Kidney tubule cell (primary cell): Measurements from ENCODE around the gene ENO1.
A peak's percentile ranks its signal among the peaks of the same experiment; 100 is the strongest.

Experiments
- DNase-seq: peaks from one replicate; pipeline ENCODE4 v3.0.0-alpha.2; 2018; ENCODE audit warnings: low spot score

The ENO1 gene

GRCh38 chr1:8870616-8871538 is 7.6 kb downstream of the ENO1 start:
- peak; percentile 87 for DNase-seq

GRCh38 chr1:8870103-8870502 is 8.4 kb downstream of the ENO1 start:
- DNase-seq: peak; percentile 65

DNA sequence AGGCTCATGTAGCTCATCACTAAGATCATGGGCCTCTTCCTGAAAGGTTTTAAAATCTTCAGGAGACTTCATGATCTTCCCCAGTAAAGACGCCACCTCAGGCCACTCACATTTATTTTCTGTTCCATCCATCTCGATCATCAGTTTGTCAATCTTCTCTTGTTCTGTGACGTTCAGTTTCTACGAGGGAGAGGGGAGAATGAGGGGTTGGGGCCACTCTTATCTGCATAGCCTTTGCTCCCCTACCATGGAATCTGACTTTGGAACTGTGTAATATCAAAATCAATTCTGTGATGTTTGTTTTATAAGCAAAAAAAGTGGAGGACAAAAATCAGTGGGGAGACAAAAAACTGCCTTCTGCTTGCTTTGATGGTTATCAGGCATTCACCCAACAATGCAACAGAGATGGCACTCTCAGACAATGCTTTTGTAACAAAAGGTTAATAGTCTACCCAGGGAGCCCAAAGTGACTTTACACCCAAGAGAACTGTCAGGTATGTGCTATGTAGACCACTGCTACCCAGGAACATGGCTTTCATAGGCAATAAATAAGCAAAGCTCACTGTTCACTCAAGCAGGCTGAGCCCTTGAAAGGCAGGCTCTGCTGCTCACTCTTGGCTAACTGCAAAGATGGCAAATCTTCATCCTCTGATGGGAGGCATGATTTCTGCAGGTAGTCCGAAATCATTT is 10.5 kb downstream of the ENO1 start:
- no peak for DNase-seq

GRCh38 chr1:8866792-8867415 is 11.6 kb downstream of the ENO1 start:
- DNase-seq: peak; percentile 11

DNA sequence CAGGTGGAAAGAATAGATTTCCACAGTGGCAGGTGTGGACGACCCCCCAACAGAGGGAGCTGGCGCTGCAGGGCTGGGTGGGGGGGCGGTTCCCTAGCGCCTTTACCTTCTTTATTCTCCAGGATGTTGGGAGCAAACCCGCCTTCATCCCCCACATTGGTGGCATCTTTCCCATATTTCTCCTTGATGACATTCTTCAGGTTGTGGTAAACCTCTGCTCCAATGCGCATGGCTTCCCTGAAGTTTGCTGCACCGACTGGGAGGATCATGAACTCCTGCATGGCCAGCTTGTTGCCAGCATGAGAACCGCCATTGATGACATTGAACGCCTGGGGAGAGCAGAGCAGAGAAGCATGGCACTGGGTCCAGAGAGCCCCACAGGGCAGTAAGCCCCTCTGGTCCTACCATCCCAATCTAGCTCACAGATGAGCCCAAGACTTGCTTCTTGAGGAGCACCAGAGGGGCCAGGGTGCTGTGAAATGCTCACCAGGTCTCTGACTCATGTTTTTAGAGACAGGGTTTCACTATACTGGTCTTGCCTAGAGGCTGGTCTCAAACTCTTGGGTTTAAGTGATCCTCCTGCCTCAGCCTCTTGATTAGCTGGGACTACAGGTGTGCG is 12.2 kb downstream of the ENO1 start:
- no peak for DNase-seq

- no peak for DNase-seq
Observed at GRCh38 chr1:8864713-8865344, 13.7 kb downstream of the ENO1 start.

GRCh38 chr1:8863794-8864233 is 14.7 kb downstream of the ENO1 start:
- no peak for DNase-seq

GRCh38 chr1:8863138-8863537 is 15.3 kb downstream of the ENO1 start:
- no peak for DNase-seq

GRCh38 chr1:8862528-8862927 is 16.0 kb downstream of the ENO1 start:
- no peak for DNase-seq

DNA sequence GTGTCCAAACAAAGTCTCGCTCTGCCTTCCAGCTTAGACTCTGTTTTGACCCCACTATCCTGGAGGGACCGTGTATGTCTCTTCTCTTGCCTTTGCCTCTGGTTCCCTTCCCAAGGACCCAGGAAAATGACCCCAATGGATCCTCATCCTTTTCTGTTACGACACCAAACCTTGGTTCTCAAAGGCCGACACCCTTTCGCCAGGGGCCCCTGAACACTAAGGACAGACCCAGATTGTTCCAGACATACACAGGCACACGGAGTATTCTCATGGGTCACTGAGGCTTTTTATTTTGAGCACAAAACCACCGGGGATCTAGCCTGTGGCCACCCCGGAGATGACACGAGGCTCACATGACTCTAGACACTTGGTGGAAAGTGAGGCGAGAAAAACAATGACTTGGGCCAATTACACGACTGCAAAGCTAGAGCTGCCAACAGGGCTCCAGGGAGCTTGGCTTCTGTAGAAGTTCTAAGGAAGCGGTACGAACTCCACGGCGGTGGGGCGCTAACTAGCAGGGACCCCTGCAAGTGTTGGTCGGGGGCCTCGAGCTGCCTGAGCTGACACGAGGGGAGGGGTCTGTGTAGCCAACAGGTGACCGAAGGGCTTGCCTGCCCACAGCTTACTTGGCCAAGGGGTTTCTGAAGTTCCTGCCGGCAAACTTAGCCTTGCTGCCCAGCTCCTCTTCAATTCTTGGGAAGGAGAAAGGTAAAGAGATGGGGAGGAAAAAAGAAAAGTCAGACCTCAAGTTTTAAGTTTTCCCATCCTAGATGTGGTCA is 17.6 kb downstream of the ENO1 start:
- DNase-seq: no peak

DNA sequence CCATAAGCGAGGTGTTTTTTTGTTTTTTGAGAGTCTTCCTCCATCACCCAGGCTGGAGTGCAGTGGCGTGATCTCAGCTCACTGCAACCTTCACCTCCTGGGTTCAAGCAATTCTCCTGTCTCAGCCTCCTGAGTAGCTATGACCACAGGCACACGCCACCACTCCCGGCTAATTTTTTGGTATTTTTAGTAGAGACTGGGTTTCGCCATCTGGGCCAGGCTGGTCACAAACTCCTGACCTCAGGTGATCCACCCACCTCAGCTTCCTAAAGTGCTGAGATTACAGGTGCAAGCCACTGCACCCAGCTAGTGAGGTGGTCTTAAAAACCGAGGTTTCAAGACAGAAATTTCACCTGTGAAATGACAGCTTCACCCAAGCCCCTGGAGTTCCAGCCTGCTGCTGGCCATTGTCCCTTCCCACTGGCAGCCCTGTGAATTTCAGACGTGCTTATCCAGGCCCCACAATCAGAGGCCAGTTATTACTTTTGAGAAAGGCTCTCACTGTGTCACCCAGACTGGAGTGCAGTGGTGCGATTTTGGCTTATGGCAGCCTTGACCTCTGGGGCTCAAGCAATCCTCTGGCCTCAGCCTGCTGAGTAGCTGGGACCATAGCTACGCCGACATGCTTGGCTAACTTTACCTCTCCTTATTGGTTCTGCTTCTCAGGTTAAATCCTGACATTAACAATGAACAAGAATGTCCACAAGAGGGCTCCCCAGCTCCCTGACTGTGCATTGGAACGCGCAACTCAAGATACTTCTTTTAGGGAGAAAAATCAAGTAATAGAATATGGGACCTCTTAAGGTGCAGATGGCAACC is 19.4 kb downstream of the ENO1 start:
- DNase-seq: peak; percentile 84

DNA sequence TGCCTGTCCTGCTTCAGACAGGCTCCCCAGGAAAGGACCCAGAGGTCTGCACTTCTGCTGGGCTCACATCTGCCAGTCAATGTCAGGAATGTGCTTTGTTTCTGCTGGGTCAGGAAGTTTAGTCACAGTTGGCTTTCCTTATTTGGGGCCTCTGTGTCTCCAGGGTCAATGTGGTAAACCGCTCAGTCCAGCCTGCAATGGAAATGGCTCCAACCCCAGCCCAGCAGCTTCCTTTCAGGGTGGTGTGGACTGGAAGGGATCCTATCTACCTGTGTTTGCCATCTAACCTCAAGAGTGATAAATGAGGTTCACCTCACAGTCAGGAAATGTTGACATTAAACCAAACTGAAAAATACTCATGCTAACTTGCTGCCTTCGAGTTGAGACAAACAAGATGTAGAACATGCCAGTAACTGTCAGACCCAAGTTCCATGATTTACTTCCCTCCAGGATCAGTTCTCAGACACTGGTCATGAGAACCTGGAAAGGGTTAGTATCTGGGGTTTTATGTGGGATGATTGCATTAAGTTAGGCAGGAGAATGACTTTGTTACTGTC is 20.3 kb downstream of the ENO1 start:
- DNase-seq: peak; percentile 84

- DNase-seq: no peak
Observed at GRCh38 chr1:8856689-8857412, 21.6 kb downstream of the ENO1 start.

GRCh38 chr1:8854240-8854639 is 24.2 kb downstream of the ENO1 start:
- no peak for DNase-seq

GRCh38 chr1:8851060-8851459 is 27.4 kb downstream of the ENO1 start:
- DNase-seq: no peak

DNA sequence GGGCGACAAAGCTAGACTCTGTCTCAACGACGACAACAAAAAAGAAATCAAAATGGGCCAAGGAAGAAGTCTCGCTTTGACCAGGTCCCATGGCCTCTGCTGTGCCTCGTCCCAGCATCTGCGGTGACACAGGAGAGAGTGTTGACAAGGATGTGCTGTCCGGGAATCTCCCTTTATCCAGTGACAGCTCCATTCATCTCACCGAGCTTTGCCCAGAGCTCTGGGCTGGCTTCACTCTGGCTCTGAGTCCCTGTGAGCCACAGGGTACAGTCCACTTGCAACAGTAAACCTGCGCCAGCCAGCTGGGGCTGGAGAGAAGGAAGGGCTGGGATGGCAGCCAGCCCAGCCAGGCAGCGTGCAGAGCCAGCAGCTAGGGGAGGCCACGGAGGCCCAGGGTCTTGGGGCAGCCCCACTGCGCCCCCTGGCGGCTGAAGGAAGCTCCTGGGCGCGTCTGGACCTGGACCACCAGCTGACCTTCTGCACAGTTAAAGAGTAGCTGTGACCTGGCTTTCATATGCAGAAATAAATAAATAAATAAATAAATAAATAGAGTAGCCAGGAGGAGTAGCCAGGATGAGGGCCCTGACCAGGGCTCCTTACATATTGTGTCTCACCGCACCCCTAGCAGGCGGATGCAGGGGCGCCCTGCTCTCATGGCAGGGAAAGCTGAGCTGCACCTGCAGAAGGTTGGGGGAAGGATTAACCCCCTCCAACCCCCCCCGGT is 29.7 kb downstream of the ENO1 start:
- DNase-seq: peak; percentile 92

DNA sequence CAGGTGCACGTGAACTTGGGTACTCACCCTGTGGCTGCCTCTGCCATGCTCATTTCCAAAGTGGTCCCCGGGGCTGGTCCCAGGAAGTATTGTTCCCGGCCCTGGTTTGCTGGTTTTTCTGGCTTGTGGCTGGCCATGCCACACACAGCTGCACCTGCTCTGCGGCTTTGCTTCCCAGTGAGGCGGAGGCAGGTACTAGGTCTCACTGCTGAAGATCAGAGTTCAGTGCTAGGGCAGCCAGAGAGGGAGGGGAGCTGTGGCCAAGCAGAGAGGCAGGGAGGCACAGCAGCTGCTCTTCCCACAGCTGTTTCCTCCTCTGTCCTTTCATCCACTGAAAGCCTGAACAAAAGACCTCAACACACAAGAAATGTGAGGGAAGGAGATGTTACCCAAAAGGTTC is 30.5 kb downstream of the ENO1 start:
- no peak for DNase-seq

GRCh38 chr1:8846263-8846662 is 32.2 kb downstream of the ENO1 start:
- no peak for DNase-seq
